DMS 273 (cell line): Measurements from ENCODE around the gene DDIT4.
"Not testable (repeated sequence)": the region's sequence is repeated elsewhere in the genome, so short reads cannot be mapped to it uniquely, and the experiment has no call there.

Source experiments
- DNase-seq: peaks from one replicate; lab custom pipeline; 2025; ENCODE audit not compliant: unreplicated experiment; lab: John Stamatoyannopoulos, UW

DDIT4 gene

GRCh38 chr10:72273410-72274212, at the start of gene DDIT4:
Gene DDIT4 (plus strand): TSS chr10:72273924. CDS start chr10:72274217, 293 bp downstream.
- DNase-seq: peak; percentile 99

- DNase-seq: not testable (repeated sequence)
Measured at GRCh38 chr10:72224191-72224590, 49.5 kb upstream of the DDIT4 start.

GRCh38 chr10:72226418-72227027, 47.2 kb upstream of the DDIT4 start:
- no peak for DNase-seq

GRCh38 chr10:72227826-72228225, 45.9 kb upstream of the DDIT4 start:
- DNase-seq: no peak

- peak; percentile 44 for DNase-seq
Measured at GRCh38 chr10:72228318-72228751, 45.4 kb upstream of the DDIT4 start.

- DNase-seq: no peak
Measured at GRCh38 chr10:72229261-72230251, 44.2 kb upstream of the DDIT4 start.

GRCh38 chr10:72233621-72234020, 40.1 kb upstream of the DDIT4 start:
- no peak for DNase-seq

- DNase-seq: no peak
Measured at GRCh38 chr10:72234560-72235095, 39.1 kb upstream of the DDIT4 start.

- DNase-seq: no peak
Measured at GRCh38 chr10:72235544-72236279, 38.0 kb upstream of the DDIT4 start.

GRCh38 chr10:72238392-72239175, 35.1 kb upstream of the DDIT4 start:
- DNase-seq: no peak

- no peak for DNase-seq
Measured at GRCh38 chr10:72239409-72239808, 34.3 kb upstream of the DDIT4 start.

GRCh38 chr10:72240371-72240770, 33.4 kb upstream of the DDIT4 start:
- no peak for DNase-seq

- DNase-seq: no peak
Measured at GRCh38 chr10:72241691-72242252, 32.0 kb upstream of the DDIT4 start.

GRCh38 chr10:72242675-72243074, 31.0 kb upstream of the DDIT4 start:
- no peak for DNase-seq

- peak; percentile 82 for DNase-seq
Measured at GRCh38 chr10:72243822-72244437, 29.8 kb upstream of the DDIT4 start.

GRCh38 chr10:72244573-72245038, 29.1 kb upstream of the DDIT4 start:
- DNase-seq: no peak

GRCh38 chr10:72245949-72246525, 27.7 kb upstream of the DDIT4 start:
- no peak for DNase-seq

- peak; percentile 46 for DNase-seq
Measured at GRCh38 chr10:72248468-72249151, 25.1 kb upstream of the DDIT4 start.
